SJSA1 (cell line): ENCODE data around the gene TGFB2. TPM values are rescaled to one million over a fixed set of nuclear protein-coding genes. Genes with fewer than 3 reads are reported as not detected.
A peak's percentile ranks its signal among the peaks of the same experiment; 100 is the strongest.

ENCODE experiments used
- DNase-seq, 2 experiments: peaks; one replicate each; pipeline ENCODE4 v3.0.0-alpha.2; 2015 to 2020; ENCODE audit warnings: low spot score in 2 of 2, low read depth in 1 of 2
- H3K27ac ChIP-seq: fragments of 250-450 bp; sonication (Bioruptor Pico); 2 replicates; pipeline ENCODE4 v1.5.1; 2020; ENCODE audit warnings: mild to moderate bottlenecking, moderate library complexity
- H3K27me3 ChIP-seq: fragments of 250-450 bp; sonication (Bioruptor Pico); replicated peaks from 2 replicates; pipeline ENCODE4 v1.5.1; 2020; ENCODE audit warnings: mild to moderate bottlenecking, moderate library complexity
- H3K36me3 ChIP-seq: fragments of 250-450 bp; sonication (Bioruptor Pico); 2 replicates; pipeline ENCODE4 v1.5.1; 2020; ENCODE audit warnings: mild to moderate bottlenecking
- H3K4me1 ChIP-seq: fragments of 250-450 bp; sonication (Bioruptor Pico); replicated peaks from 2 replicates; pipeline ENCODE4 v1.6.1; 2021; ENCODE audit warnings: mild to moderate bottlenecking
- H3K4me3 ChIP-seq: fragments of 250-450 bp; sonication (Bioruptor Pico); 2 replicates; pipeline ENCODE4 v1.5.1; 2020; ENCODE audit warnings: mild to moderate bottlenecking
- H3K9me3 ChIP-seq: fragments of 250-450 bp; sonication (Bioruptor Pico); replicated peaks from 2 replicates; pipeline ENCODE4 v1.5.1; 2020; ENCODE audit warnings: mild to moderate bottlenecking
- total RNA-seq: library from RNA; depleted of rRNA; stranded (reverse); fragments of >200 nt; shearing (Covaris generic); gene quantifications from 2 replicates; pipeline ENCODE4 v1.2.3, GENCODE V29; 2014

Gene TGFB2
- total RNA-seq, 1 experiment from 2014 or later: 7.4 TPM

DNA sequence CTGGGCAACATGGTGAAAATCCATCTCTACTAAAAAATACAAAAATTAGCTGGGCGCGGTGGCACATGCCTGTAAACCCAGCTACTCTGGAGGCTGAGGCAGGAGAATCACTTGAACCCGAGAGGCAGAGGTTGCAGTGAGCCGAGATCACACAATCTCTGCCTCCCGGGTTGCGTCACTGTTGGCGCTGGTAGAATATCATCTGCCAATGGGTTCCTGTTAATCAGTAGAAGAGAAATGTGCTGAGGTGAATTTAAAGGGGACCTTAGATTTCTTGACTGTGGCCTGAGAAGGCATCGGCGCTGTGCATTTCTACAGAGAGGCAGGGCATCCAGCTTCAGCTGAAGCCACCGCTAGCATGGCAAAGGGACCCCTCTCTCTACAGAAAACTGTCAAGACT, 68.0 kb downstream of the TGFB2 start:
- Histone ChIP-seq H3K36me3 (no peaks in the 10 kb centered on the region; the same call in 1 of the 2 replicates), H3K4me1 (no peaks in the 10 kb centered on the region), H3K4me3 (no peak overlapping the region), H3K27me3 (no peaks in the 10 kb centered on the region), H3K27ac (no peak overlapping the region), H3K9me3 (peaks cover 7% of the 10 kb centered on the region; the same call in 1 of the 2 replicates)
- DNase-seq: no peak

DNA sequence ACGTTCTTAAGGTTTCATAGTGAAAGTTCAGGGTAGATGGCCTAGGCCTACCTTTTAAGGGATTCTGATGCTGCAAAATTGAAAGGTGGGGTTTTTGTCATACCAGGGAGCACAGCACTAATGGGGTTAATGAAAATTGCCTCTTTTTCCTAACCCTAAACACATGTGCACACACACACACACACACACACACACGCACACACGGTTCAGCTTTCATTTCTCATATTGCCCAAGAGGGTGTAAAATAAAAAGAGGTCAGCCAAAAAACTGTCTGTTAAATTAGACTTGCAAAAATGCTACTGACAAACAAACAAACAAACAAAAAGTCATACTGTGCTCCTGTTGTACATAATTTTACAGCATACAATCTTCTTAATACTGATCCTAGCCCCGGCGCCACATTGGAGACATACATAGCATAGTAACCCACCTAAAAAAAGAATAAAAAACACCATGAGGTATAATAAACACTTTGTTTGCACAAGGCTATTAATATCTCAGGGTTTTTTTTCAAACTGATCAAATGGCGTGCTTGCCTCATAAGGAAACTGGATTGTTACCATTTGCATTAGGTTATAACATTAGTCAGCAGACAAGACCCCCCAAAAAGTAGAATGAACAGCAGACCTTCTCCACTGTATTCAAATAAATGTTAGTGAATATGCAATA, 69.1 kb downstream of the TGFB2 start:
- H3K27me3 ChIP-seq: no peaks in the 10 kb centered on the region
- H3K36me3 ChIP-seq: no peaks in the 10 kb centered on the region; the same call in 1 of the 2 replicates
- no peak overlapping the region for H3K27ac ChIP-seq
- no peak overlapping the region for H3K4me3 ChIP-seq
- H3K9me3 ChIP-seq: peaks cover 7% of the 10 kb centered on the region; the same call in 1 of the 2 replicates
- H3K4me1 ChIP-seq: no peaks in the 10 kb centered on the region
- DNase-seq: no peak

DNA sequence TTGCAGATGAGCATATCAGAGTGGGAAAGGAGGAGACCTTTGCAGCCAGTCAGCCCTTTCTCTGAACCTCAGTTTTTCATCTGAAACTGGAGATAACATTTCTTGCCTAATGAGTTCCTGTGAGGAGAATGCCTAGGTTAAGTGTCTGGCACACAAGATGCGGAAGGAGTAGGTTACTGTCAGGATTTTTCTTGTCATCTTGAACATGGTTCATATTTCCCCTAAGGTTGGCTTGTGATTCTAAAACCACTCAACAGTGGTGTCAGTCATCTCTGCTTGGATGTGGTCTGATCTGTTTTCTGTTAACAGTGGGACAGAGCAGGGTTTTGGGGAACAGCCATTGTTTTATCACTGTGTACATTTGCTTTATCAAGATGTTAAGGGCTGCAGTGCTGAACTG, 70.6 kb downstream of the TGFB2 start:
- Histone ChIP-seq H3K27ac (no peak overlapping the region), H3K9me3 (peaks cover 7% of the 10 kb centered on the region; the same call in 1 of the 2 replicates), H3K4me3 (no peak overlapping the region), H3K36me3 (no peaks in the 10 kb centered on the region; the same call in 1 of the 2 replicates), H3K4me1 (no peaks in the 10 kb centered on the region), H3K27me3 (no peaks in the 10 kb centered on the region)
- no peak for DNase-seq

DNA sequence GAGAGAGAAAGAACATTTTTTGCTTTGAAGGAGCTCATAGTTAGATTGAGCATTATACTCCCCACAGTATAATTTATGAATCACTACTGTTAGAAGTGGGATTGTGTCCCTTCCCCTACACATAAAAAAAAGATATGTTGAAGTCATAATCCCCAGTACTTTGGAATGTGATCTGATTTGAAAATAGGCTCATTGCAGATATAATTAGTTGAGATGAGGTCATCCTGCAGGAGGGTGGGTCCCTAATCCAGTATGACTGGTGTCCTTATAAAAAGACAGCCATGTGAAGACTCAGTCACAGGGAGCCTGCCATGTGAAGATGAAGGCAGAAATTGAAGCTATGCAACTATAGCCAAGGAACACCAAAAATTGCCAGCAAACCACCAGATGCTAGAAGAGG, 76.4 kb downstream of the TGFB2 start:
- no peaks in the 10 kb centered on the region; the same call in 1 of the 2 replicates for H3K36me3 ChIP-seq
- H3K27me3 ChIP-seq: no peaks in the 10 kb centered on the region
- H3K4me1 ChIP-seq: 0 out of 2 replicates have a peak, but pooled peaks cover 3% of the 10 kb centered on the region
- H3K4me3 ChIP-seq: no peak overlapping the region
- DNase-seq: peak in 1 of 2 experiments; percentile 4
- H3K27ac ChIP-seq: no peak overlapping the region
- peaks cover 7% of the 10 kb centered on the region; the same call in 1 of the 2 replicates for H3K9me3 ChIP-seq

DNA sequence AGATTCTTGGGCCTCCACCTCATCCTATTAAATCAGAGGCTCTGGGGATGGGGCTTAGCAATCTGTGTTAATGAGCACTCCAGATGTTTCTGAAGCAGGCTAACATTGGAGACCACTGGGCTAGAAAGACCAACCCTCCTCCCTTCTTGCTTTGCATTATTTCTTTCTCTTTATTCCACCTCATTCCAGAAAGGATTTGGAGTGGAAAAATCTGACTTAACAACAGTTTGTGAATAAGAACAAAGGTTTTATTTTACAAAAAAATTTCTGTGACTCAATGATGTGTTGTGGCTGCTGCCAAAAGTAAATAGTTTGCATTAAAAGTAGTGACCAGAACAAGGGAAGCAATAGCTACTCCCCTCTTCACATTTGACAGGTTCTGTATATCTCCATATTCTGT, 79.4 kb downstream of the TGFB2 start:
- Histone ChIP-seq H3K4me1 (0 out of 2 replicates have a peak, but pooled peaks cover 3% of the 10 kb centered on the region), H3K36me3 (no peaks in the 10 kb centered on the region; the same call in 1 of the 2 replicates), H3K4me3 (no peak overlapping the region), H3K27me3 (no peaks in the 10 kb centered on the region), H3K9me3 (no peaks in the 10 kb centered on the region), H3K27ac (no peak overlapping the region)
- DNase-seq: no peak

DNA sequence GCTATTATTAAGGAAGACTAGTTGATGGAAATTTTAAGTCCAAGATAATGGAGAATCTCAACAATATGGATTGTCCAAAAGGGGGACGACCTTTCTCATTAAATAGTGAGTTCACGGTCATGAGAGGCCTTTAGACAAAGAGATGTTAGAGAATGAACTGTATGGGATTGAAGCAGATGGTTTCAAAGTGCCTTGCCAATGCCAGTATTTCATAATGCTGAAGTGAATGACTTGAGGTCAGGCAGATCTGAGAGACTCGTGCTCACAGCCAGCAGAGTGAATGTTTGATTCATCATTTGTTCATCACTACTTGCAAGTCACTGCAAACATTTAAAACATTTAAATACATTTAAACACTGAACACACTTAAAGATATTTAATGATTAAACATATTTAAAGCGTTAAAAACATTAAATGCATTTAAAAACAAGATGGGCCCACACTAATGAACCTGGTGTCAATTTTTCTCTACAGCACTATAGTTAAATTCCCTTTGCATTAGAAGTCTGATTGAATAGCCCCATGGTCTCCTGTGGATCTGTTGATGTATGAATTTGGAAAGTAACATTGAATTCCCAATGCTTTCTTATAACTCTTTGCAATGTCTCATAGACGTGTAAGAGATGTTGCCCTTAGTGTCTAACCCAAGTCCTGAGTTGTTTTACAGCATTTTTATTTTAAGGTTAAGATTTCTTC, 80.7 kb downstream of the TGFB2 start:
- no peaks in the 10 kb centered on the region; the same call in 1 of the 2 replicates for H3K36me3 ChIP-seq
- DNase-seq: no peak
- H3K27ac ChIP-seq: no peak overlapping the region

DNA sequence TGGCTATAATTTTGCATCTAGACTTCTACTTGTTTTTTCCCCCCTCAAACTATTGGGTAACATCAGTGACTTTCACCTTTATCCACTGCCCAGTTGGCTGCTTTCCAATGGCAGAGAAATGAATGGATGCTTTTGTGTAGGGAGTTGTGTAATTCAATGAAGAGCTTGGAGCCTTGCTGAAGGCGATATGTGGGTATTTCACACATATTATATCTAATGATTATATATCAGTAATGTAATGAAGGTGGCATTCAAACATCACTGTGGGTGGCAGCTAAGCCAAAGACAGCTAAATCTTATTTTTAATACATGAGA, 81.2 kb downstream of the TGFB2 start:
- Histone ChIP-seq H3K27ac (no peak overlapping the region), H3K36me3 (no peaks in the 10 kb centered on the region), H3K4me1 (0 out of 2 replicates have a peak, but pooled peaks cover 3% of the 10 kb centered on the region), H3K27me3 (no peaks in the 10 kb centered on the region), H3K9me3 (no peaks in the 10 kb centered on the region), H3K4me3 (no peak overlapping the region)
- no peak for DNase-seq

More for the DNA sequence above, 80.7 kb downstream of the TGFB2 start:
- Histone ChIP-seq H3K9me3 (no peaks in the 10 kb centered on the region), H3K4me3 (no peak overlapping the region), H3K4me1 (0 out of 2 replicates have a peak, but pooled peaks cover 3% of the 10 kb centered on the region), H3K27me3 (no peaks in the 10 kb centered on the region)

DNA sequence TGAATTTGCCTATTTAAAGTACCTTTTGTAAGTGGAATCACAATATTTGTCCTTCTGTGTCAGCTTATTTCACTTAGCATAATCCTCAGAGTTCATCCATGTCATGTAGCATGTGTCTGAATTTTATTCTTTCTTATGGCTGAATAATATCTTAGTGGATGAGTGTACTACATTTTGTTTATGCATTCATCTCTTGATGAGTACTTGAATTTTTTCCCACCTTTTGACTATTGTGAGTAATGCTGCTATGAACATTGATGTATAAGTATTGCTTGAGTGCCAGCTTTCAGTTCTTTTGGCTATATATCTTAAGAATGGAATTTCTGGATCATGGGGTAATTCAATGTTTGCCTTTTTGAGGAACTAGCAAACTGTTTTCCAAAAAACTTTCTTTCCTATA, 84.2 kb downstream of the TGFB2 start:
- no peak for DNase-seq

DNA sequence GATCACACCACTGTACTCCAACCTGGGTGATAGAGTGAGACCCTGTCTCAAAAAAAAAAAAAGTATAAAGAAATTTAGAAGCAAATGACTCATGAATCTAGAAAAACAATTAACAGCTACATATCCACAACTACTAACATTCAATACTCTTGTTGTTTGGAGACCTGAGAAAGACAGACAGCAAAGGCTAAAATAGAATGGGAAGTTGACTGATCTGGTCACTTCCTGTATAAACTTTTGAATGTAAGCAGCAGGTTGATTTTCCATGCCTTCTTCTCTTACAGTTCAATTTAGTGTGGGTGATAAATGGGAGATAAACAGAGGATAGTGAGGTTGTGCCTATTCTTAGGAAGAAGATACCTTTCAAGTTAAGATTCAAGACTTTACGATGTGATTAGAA, 85.2 kb downstream of the TGFB2 start:
- DNase-seq: no peak
- no peaks in the 10 kb centered on the region for H3K9me3 ChIP-seq
- H3K36me3 ChIP-seq: 0 out of 2 replicates have a peak, but pooled peaks cover 7% of the 10 kb centered on the region
- H3K4me1 ChIP-seq: no peaks in the 10 kb centered on the region
- H3K27me3 ChIP-seq: no peaks in the 10 kb centered on the region
- no peak overlapping the region for H3K27ac ChIP-seq
- H3K4me3 ChIP-seq: no peak overlapping the region

More for the DNA sequence above, 84.2 kb downstream of the TGFB2 start:
- no peaks in the 10 kb centered on the region for H3K27me3 ChIP-seq
- no peaks in the 10 kb centered on the region for H3K9me3 ChIP-seq
- no peak overlapping the region for H3K4me3 ChIP-seq
- H3K36me3 ChIP-seq: 0 out of 2 replicates have a peak, but pooled peaks cover 4% of the 10 kb centered on the region
- H3K27ac ChIP-seq: no peak overlapping the region
- no peaks in the 10 kb centered on the region for H3K4me1 ChIP-seq

DNA sequence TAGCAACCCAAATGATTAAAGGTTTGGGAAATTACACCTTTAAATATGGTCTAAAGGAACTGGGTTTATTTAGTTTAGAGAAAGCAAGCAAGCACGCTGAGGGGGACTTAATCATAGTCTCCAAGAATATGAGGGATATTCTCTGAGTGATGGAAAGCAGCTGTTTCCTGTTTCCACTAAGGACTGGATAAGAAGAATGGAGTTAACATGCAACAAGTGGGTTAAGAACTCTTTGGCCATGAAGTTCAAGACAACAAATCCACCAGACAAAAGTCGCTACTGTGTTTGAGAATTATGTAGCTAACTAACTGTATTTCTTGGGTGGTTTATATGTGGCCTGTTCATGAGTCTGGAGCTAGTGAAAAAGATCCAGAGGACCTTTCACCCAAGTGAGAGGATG, 85.7 kb downstream of the TGFB2 start:
- Histone ChIP-seq H3K27me3 (no peaks in the 10 kb centered on the region), H3K27ac (no peak overlapping the region), H3K4me1 (no peaks in the 10 kb centered on the region), H3K9me3 (no peaks in the 10 kb centered on the region), H3K4me3 (no peak overlapping the region), H3K36me3 (0 out of 2 replicates have a peak, but pooled peaks cover 7% of the 10 kb centered on the region)
- DNase-seq: no peak

DNA sequence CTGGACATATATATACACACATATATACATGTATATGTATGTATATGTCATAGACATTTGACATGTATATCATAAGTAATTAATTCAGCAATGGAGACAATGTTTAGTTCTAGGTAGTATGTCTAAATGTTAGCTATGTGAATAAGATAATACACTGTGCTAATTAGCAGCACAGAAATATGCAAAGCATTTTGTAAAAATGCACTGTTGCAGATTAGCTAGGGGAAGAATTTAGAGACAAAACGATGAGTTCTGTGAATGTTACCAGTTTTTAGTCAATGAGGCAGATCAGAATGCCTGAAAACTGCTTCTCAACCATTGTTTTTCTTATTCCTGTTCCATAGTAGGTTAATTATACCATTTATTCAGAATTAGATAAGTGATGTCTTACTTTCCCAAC, 86.3 kb downstream of the TGFB2 start:
- DNase-seq: no peak
- H3K36me3 ChIP-seq: 0 out of 2 replicates have a peak, but pooled peaks cover 7% of the 10 kb centered on the region
- H3K27ac ChIP-seq: no peak overlapping the region
- no peaks in the 10 kb centered on the region for H3K27me3 ChIP-seq
- H3K9me3 ChIP-seq: no peaks in the 10 kb centered on the region
- H3K4me3 ChIP-seq: no peak overlapping the region
- no peaks in the 10 kb centered on the region for H3K4me1 ChIP-seq

DNA sequence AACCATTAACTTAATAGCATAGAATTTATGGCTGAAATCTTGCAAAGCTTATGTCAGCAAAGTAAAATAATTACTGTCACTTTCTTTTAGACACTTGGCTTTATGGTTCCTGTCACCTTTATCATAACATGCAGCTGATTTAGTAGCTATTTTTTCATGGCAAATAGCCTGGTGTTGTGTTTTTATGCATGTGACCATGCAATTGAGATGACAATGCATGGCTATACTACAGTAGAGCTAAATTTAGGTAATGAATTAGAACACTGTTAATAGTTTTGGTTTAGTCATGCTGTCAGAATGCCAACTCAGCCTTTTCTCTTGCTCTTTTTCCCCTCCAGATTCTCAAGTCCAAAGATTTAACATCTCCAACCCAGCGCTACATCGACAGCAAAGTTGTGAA, 88.6 kb downstream of the TGFB2 start:
- 0 out of 2 replicates have a peak, but pooled peaks cover 7% of the 10 kb centered on the region for H3K36me3 ChIP-seq
- no peak overlapping the region for H3K4me3 ChIP-seq
- H3K27me3 ChIP-seq: no peaks in the 10 kb centered on the region
- H3K27ac ChIP-seq: no peak overlapping the region
- H3K4me1 ChIP-seq: no peaks in the 10 kb centered on the region
- no peaks in the 10 kb centered on the region for H3K9me3 ChIP-seq
- no peak for DNase-seq

DNA sequence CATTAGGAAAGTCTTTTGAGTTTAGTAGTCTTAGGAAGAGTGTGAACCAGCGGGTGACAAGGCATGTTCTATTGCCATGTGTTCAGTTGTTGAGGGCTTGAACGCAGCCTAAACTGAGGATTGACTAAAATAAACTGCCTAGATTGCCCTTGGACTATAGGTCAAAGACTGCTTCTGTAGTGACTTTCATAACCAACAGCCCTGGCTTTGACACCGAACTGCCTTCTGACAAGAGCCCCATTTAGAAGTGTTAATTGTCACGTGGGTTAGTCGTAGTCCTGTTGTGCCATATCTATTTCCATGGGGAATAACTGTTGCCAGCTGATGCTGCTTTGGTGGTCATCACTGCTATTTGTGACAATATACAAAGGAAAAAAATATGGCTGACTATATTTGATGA, 90.4 kb downstream of the TGFB2 start:
- Histone ChIP-seq H3K4me3 (no peak overlapping the region), H3K27ac (no peak overlapping the region), H3K9me3 (no peaks in the 10 kb centered on the region), H3K36me3 (peaks cover 16% of the 10 kb centered on the region), H3K4me1 (peaks cover 5% of the 10 kb centered on the region), H3K27me3 (no peaks in the 10 kb centered on the region)
- DNase-seq: no peak

DNA sequence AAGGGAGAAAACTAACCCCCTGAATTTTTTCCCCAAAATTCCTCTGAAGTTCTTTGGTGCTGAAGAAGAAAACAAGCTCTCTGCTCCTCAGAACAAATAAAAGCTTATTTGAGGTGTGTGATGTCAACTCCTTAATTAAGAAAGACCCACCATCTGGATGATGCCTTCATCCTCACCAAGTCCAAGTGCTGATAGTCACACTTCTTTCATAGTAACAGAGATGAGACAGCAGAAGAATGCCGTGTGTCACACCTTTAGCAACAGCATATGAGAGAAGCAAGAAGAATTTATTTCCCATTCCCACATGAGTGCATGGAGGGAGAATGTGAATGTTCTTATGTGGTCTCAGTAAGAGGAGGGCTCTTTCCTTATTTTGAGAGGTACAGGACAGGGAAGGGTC, 91.2 kb downstream of the TGFB2 start:
- no peak overlapping the region for H3K27ac ChIP-seq
- H3K4me3 ChIP-seq: no peak overlapping the region
- H3K36me3 ChIP-seq: peaks cover 20% of the 10 kb centered on the region
- peaks cover 5% of the 10 kb centered on the region for H3K4me1 ChIP-seq
- no peak for DNase-seq
- no peaks in the 10 kb centered on the region for H3K9me3 ChIP-seq
- no peaks in the 10 kb centered on the region for H3K27me3 ChIP-seq
